ENCODE measurements around the gene SMIM20. TPM values are rescaled to one million over a fixed set of nuclear protein-coding genes. Genes with fewer than 3 reads are reported as not detected.

SMIM20 gene
- total RNA-seq, 4 donors from 2014 or later: 21.4 to 33.5 (median 25.6) TPM

- DNase-seq (ENCODE audit: low spot score) (no peak), ATAC-seq (ENCODE audit: low FRiP score) (no peak)
- no peak for TF ChIP-seq CTCF (IDR thresholded peaks at IDR 0.05)
Measured at GRCh38 chr4:25955705-25956104, 41.7 kb downstream of the SMIM20 start.

DNA sequence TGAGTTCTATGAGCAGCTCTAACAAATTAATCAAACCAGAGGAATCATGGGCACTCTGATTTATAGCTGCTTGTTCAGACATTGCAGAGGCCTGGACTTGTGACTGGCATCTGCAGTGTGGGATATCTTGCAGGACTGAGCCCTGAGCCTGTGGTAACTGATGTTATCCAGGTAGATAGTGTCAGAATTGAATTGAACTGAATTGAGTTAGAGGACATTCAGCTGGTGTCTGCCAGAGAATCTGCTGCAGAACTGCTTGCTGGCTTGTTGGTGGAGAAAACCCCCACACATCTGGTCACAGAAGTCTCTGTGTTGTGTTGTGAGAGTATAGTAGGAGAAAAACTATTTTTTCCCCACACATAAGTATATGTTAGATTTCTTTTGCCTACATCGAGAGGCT lies 42.2 kb downstream of the SMIM20 start:
- no peak for ATAC-seq (ENCODE audit: low FRiP score)

GRCh38 chr4:25958110-25958509 lies 44.1 kb downstream of the SMIM20 start:
- no peak for DNase-seq (ENCODE audit: low spot score)
- TF ChIP-seq CTCF (IDR thresholded peaks at IDR 0.05): no peak
- ATAC-seq (ENCODE audit: low FRiP score): no peak

More for the DNA sequence above, 42.2 kb downstream of the SMIM20 start:
- DNase-seq (ENCODE audit: low spot score): no peak
- TF ChIP-seq CTCF (IDR thresholded peaks at IDR 0.05): no peak

- DNase-seq (ENCODE audit: low spot score) (no peak), ATAC-seq (ENCODE audit: low FRiP score) (no peak)
- TF ChIP-seq CTCF (IDR thresholded peaks at IDR 0.05): no peak
Measured at GRCh38 chr4:25962393-25962792, 48.4 kb downstream of the SMIM20 start.

DNA sequence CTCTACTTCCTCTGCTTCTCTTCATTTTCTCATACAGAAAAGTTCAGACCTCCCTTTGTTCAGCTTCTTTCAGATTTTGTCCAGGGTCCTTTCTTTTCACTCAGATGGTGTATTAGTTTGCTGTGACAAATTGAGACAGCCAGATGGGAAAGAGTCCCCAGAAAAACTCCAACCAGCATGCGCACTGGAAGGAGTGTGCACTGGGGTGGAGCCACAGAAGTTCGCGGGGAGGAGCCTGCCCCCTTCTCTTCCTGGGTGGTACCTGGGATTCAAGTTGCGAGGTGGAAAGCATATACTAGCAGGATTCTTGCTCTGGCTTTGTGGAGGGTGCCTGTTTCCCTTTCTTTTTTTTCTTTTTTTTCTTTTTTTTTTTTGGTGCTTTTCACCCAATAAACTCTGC lies 51.6 kb downstream of the SMIM20 start:
- no peak for DNase-seq (ENCODE audit: low spot score)
- TF ChIP-seq CTCF (IDR thresholded peaks at IDR 0.05): no peak
- ATAC-seq (ENCODE audit: low FRiP score): no peak

- ATAC-seq (ENCODE audit: low FRiP score) (no peak), DNase-seq (ENCODE audit: low spot score) (no peak)
- TF ChIP-seq CTCF (IDR thresholded peaks at IDR 0.05): no peak
Measured at GRCh38 chr4:25966171-25966570, 52.2 kb downstream of the SMIM20 start.

GRCh38 chr4:25969374-25970155 lies 55.5 kb downstream of the SMIM20 start:
- ATAC-seq (ENCODE audit: low FRiP score) (no peak), DNase-seq (ENCODE audit: low spot score) (no peak)
- TF ChIP-seq CTCF (IDR thresholded peaks at IDR 0.05): no peak

Measured in omental fat pad (tissue), 4 donors.